WERI-Rb-1 (cell line): ENCODE data around the gene CRACR2A.

Source experiments
- DNase-seq: peaks from one replicate; pipeline ENCODE4 v3.0.0-alpha.2; 2020
- H3K27ac ChIP-seq: fragments of 250-450 bp; sonication (Bioruptor Pico); 2 replicates; pipeline ENCODE4 v1.5.1; 2020; ENCODE audit warnings: mild to moderate bottlenecking, moderate library complexity
- H3K27me3 ChIP-seq: fragments of 250-450 bp; sonication (Bioruptor Pico); 2 replicates; pipeline ENCODE4 v1.5.1; 2021; ENCODE audit warnings: mild to moderate bottlenecking, low read depth, moderate library complexity; ENCODE audit not compliant: insufficient read depth, severe bottlenecking
- H3K36me3 ChIP-seq: fragments of 250-450 bp; sonication (Bioruptor Pico); 2 replicates; pipeline ENCODE4 v1.5.1; 2020; ENCODE audit warnings: mild to moderate bottlenecking, moderate library complexity
- H3K4me3 ChIP-seq: 2 replicates; pipeline ENCODE4 v1.5.1; 2011; ENCODE audit warnings: low read depth, mild to moderate bottlenecking, control low read depth, low read length
- H3K9me3 ChIP-seq: fragments of 250-450 bp; sonication (Bioruptor Pico); 2 replicates; pipeline ENCODE4 v1.5.1; 2021; ENCODE audit warnings: mild to moderate bottlenecking, moderate library complexity; ENCODE audit not compliant: severe bottlenecking
- TF ChIP-seq, protein P1 (sequence below): IDR thresholded peaks from 2 replicates; pipeline ENCODE4 v1.5.1; 2011; ENCODE audit warnings: low read depth, mild to moderate bottlenecking, control low read depth, inconsistent platforms, low read length

The CRACR2A gene

DNA sequence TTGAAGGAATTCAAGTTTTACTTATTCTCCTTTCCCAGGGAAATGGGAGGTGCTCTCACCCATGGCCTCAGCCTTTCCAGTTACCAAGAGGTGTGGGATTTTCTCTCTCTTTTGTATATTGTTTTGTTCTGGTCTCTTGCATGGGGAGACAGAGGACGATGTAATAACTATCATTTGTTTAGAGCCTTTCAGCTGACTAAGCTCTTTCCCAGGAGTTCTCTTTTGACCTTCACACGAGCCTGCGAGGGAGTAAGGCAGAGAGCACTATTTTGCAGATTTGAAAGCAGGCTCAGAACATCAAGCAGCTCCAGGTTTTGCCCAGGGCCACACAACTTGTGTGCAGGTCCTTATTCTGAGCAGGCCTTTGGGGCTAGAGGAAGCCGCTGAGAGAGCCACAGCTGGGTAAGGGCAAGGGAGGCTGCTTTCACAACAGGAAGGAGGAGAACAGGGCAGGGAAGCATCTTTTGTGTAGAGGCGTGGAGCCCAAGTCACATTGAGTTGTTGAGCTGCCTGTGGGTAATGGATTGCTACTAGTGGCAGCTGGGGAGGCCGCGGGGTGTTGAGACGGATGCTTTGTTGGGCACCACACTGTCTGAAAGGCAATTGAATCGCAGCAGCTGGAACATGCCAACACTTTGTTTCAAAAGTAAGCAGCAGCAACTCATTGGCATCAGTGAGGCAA, 145.7 kb downstream of the CRACR2A start:
- no peak for DNase-seq
- H3K4me3 ChIP-seq = no peak overlapping the region
- TF ChIP-seq, protein P1, sequence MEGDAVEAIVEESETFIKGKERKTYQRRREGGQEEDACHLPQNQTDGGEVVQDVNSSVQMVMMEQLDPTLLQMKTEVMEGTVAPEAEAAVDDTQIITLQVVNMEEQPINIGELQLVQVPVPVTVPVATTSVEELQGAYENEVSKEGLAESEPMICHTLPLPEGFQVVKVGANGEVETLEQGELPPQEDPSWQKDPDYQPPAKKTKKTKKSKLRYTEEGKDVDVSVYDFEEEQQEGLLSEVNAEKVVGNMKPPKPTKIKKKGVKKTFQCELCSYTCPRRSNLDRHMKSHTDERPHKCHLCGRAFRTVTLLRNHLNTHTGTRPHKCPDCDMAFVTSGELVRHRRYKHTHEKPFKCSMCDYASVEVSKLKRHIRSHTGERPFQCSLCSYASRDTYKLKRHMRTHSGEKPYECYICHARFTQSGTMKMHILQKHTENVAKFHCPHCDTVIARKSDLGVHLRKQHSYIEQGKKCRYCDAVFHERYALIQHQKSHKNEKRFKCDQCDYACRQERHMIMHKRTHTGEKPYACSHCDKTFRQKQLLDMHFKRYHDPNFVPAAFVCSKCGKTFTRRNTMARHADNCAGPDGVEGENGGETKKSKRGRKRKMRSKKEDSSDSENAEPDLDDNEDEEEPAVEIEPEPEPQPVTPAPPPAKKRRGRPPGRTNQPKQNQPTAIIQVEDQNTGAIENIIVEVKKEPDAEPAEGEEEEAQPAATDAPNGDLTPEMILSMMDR = no peak
- H3K9me3 ChIP-seq = peaks cover 7% of the 10 kb centered on the region
- no peak overlapping the region for H3K27ac ChIP-seq
- H3K36me3 ChIP-seq = no peaks in the 10 kb centered on the region
- no peaks in the 10 kb centered on the region for H3K27me3 ChIP-seq

DNA sequence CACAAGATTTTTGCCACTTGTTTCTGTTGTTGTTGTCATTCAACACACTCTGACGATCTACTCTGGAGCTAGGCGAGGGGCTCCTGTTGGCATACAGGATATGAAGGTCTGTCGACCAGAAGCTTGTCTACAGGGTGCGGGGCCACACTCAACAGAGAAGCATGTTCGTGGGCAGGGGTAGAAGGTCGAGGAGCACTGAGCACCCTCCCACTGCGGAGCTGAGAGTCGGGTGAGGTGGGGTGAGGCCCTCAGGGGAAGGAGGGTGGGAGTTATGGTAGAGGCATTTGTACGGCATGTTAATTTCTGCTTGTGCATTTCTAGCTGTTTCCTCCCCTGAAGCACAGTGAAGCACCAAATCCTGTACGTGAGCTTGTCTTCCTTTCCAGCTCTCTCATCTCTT, 146.8 kb downstream of the CRACR2A start:
- TF ChIP-seq, protein P1 = no peak
- Histone ChIP-seq H3K27me3 (no peaks in the 10 kb centered on the region), H3K9me3 (peaks cover 7% of the 10 kb centered on the region), H3K36me3 (no peaks in the 10 kb centered on the region), H3K4me3 (no peak overlapping the region), H3K27ac (no peak overlapping the region)
- no peak for DNase-seq

DNA sequence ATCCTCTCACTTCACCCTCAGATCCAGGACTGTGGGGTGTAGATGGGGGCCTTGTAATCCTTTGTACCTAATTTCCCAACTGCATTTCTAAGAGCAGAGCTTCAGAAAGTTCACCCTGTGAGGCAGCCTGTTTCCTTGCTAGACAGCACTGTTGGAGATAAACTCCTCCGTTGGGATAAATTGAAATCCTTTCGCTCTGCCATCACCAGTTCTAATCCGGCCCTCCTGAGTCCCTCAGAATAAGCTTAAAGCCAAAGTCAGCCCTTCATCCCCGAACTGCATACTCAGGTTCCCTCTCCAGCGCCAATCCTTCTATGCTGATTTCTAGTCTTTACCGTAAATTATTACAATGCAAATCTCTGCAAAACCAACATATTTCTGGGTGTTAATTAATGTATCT, 147.2 kb downstream of the CRACR2A start:
- TF ChIP-seq, protein P1 = no peak
- H3K4me3 ChIP-seq = peak overlapping the region; percentile 10; the same call in 1 of the 2 replicates
- no peaks in the 10 kb centered on the region for H3K36me3 ChIP-seq
- peak overlapping the region; percentile 30; the same call in 1 of the 2 replicates for H3K27ac ChIP-seq
- H3K27me3 ChIP-seq = no peaks in the 10 kb centered on the region
- H3K9me3 ChIP-seq = peaks cover 7% of the 10 kb centered on the region
- DNase-seq = peak; percentile 59

DNA sequence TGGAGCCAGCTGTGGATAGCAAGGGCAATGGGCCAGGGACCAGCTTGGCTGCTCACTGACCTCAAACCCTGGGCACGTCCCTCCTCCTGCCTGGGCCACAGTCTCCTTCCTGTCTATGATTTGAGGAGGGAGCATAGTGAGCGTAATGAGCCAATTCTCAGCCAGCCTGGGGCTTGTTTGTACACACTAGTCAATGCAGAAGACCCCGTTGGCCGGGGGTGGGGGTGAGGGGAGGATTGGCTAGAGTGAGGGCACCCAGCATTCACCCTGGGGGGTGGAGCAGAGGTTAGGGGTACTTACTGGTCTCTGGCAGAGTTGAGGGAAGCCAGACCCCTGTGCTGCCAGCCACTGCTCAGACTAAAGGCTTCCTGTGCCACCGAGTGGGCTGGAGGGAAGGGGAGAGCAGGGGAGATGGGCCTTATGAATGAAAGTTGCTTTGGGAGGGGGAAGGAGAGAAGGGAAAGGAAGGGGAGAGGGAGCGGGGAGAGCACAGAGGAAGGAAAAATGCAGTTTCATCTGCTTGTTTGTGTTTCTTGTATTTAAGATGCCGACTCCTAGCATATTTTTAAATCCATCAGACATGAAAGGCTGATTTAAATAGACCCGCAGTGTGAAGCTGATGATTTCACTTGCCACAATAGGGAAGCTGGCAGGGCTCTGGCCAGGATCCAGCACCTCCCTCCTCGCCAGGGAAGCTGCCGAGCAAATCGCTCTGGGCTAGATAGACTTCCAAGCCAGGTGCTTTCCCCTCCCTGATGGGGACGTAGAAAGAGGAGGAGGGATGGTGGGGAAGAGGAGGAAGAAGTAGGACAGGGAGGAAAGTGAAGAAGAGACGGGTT, 147.9 kb downstream of the CRACR2A start:
- H3K27me3 ChIP-seq = no peaks in the 10 kb centered on the region
- TF ChIP-seq, protein P1 = no peak
- H3K4me3 ChIP-seq = peak overlapping the region; percentile 10; the same call in 1 of the 2 replicates
- peaks cover 7% of the 10 kb centered on the region for H3K9me3 ChIP-seq
- H3K27ac ChIP-seq = peak overlapping the region; percentile 30; the same call in 1 of the 2 replicates
- no peak for DNase-seq
- no peaks in the 10 kb centered on the region for H3K36me3 ChIP-seq

DNA sequence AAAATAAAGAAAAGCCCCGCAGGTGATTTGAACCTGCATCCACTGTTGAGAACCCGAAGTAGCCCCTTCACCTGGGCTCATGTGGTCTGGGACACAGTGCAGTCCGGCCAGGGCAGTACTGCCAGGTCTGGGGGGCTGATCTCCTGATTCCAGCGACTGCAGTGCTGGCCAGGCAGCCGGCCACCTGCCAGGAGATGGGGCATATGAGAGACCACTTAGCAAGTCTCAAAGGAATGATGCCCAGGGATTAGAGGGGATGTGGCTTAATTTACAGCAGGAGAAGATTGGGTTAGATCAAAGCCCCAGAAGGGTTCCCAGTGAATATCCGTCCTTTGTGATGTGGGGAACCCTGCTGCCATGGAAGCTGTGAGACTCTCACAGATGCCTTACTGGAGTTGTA, 148.6 kb downstream of the CRACR2A start:
- no peak overlapping the region for H3K27ac ChIP-seq
- no peak overlapping the region for H3K4me3 ChIP-seq
- DNase-seq = no peak
- no peaks in the 10 kb centered on the region for H3K36me3 ChIP-seq
- no peaks in the 10 kb centered on the region for H3K27me3 ChIP-seq
- TF ChIP-seq, protein P1 = no peak
- H3K9me3 ChIP-seq = peaks cover 3% of the 10 kb centered on the region
